HepG2 (cell line): ENCODE results near the gene C22orf42. TPM values are rescaled to one million over a fixed set of nuclear protein-coding genes. Genes with fewer than 3 reads are reported as not detected.

Source experiments
- CEBPB ChIP-seq: IDR thresholded peaks from 2 replicates; pipeline ENCODE4 v1.6.1; 2011; ENCODE audit warnings: low read depth, low read length, improper control_type of control experiment, borderline replicate concordance
- JUND ChIP-seq: sonication (generic); formaldehyde crosslinking; IDR thresholded peaks from 2 replicates; pipeline ENCODE4 v1.8.0; 2022; ENCODE audit warnings: mild to moderate bottlenecking, missing genetic modification reagents
- KAT2B ChIP-seq: fragments of 150-350 bp; IDR thresholded peaks from 2 replicates; pipeline ENCODE4 v1.6.1; 2014; ENCODE audit warnings: low read depth, low read length, borderline replicate concordance
- NFIB ChIP-seq: sonication (generic); formaldehyde crosslinking; IDR thresholded peaks from 2 replicates; pipeline ENCODE4 v1.9.0; 2021; ENCODE audit warnings: missing genetic modification reagents, mild to moderate bottlenecking, borderline replicate concordance
- SMAD9 ChIP-seq: sonication (generic); formaldehyde crosslinking; IDR thresholded peaks from 2 replicates; pipeline ENCODE4 v1.5.1; 2020; ENCODE audit warnings: mild to moderate bottlenecking, missing genetic modification reagents
- ZFX ChIP-seq: sonication (generic); formaldehyde crosslinking; IDR thresholded peaks from 2 replicates; pipeline ENCODE4 v1.4.0; 2020; ENCODE audit warnings: mild to moderate bottlenecking, low read depth, missing genetic modification reagents, moderate library complexity
- ZNF143 ChIP-seq: sonication (generic); formaldehyde crosslinking; IDR thresholded peaks from 2 replicates; pipeline ENCODE4 v1.4.0; 2020; ENCODE audit warnings: missing genetic modification reagents
- ZNF225 ChIP-seq: sonication (generic); formaldehyde crosslinking; IDR thresholded peaks from 2 replicates; pipeline ENCODE4 v1.4.0; 2020; ENCODE audit warnings: mild to moderate bottlenecking, missing genetic modification reagents
- ZNF644 ChIP-seq: IDR thresholded peaks from 2 replicates; pipeline ENCODE4 v1.6.1; 2016; ENCODE audit warnings: low read depth
- ZNF670 ChIP-seq: sonication (generic); formaldehyde crosslinking; IDR thresholded peaks from 2 replicates; pipeline ENCODE4 v1.8.0; 2022; ENCODE audit warnings: mild to moderate bottlenecking, missing genetic modification reagents, borderline replicate concordance
- polyA plus RNA-seq, 8 experiments: library from polyadenylated mRNA; depleted of rRNA in 3 of 8; stranded (reverse) in 7 of 8; unstranded in 1 of 8; fragments of >200 nt; fragmentation: Illumina TruSeq in 4 of 8; extraction: Trizol in 4 of 8; gene quantifications; 2 replicates each; pipeline versions ENCODE4 v1.2.1 to v1.2.3, GENCODE V29; 2011 to 2016; ENCODE audit warnings: low read depth in 4 of 8, missing spikeins in 1 of 8, mixed read lengths in 1 of 8; ENCODE audit not compliant: insufficient read depth in 1 of 8
- total RNA-seq, 5 experiments: library from RNA; depleted of rRNA; stranded (reverse); fragments of >200 nt; fragmentation: Illumina TruSeq; extraction: Trizol; gene quantifications; 2 replicates each; pipeline ENCODE4 v1.2.3, GENCODE V29; 2016; ENCODE audit warnings: low read depth in 1 of 5
- TF ChIP-seq, protein P1 (sequence below): sonication (generic); formaldehyde crosslinking; IDR thresholded peaks from 2 replicates; pipeline ENCODE4 v1.4.0; 2020; ENCODE audit warnings: mild to moderate bottlenecking, missing genetic modification reagents
- TF ChIP-seq, protein P2 (sequence below): sonication (generic); formaldehyde crosslinking; conservative IDR thresholded peaks from 2 replicates; pipeline ENCODE4 v1.4.0; 2020; ENCODE audit warnings: missing genetic modification reagents
- TF ChIP-seq, protein P3 (sequence below): sonication (generic); formaldehyde crosslinking; IDR thresholded peaks from 2 replicates; pipeline ENCODE4 v1.5.1; 2020; ENCODE audit warnings: mild to moderate bottlenecking, missing genetic modification reagents, moderate library complexity
- TF ChIP-seq, protein P4 (sequence below): sonication (generic); formaldehyde crosslinking; IDR thresholded peaks from 2 replicates; pipeline ENCODE4 v1.5.0; 2020; ENCODE audit warnings: missing genetic modification reagents
- TF ChIP-seq, protein P5 (sequence below): sonication (generic); formaldehyde crosslinking; IDR thresholded peaks from 2 replicates; pipeline ENCODE4 v1.4.0; 2020; ENCODE audit warnings: missing genetic modification reagents

Gene C22orf42
- total and polyA plus RNA-seq, 2 of the 13 experiments (the other 11 are each of a cell fraction or from before 2014, with no cell fraction given) = not detected

DNA sequence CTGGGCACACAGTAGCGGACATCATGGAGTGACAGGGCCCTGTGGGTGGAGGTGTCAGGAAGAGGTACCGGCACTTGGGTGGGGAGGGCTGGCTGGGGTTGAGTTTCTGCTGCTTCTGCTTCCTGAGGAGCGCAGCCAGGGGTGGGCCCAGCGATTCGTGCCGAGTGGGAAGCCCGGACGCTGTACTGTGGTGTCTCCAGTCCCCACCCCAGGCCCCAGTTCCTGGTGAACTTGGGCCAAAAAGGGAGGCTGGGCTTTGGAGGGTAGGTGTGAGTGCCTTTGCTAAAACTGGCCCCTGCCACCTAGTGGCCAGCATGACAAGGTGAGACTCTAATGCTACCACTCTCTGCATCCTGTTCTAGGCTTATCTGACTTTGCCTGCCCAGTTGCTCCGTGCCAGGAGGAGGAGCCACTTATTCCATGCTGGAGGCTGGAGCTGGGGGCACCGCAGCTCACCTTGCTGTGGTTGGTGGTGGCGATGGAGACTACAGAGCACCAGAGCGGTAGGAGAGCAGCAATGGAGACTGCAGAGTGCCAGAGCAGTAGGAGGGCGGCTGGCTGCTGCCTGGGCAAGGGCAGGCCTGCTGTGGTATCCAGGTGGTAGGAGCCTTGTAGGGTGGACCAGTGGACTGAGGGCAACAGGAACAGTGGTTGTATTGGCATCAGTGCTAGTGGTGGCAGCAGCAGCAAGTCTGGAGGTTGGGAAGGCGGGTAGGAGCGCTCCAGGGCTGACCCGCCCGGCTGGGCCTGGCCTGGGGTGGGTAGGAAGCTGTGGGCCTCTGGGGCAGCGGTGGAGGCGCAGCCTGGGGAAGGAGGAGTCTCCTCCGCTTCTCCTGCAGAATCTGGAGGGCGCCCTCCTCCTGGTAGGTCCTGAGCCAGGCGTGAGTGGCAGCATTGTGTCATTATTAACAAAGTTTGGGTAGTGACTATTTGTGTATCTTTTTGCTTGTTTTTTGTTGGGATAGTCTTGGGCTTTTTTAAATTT lies 48.0 kb upstream of the C22orf42 start (continued):
- TF ChIP-seq, protein P1, sequence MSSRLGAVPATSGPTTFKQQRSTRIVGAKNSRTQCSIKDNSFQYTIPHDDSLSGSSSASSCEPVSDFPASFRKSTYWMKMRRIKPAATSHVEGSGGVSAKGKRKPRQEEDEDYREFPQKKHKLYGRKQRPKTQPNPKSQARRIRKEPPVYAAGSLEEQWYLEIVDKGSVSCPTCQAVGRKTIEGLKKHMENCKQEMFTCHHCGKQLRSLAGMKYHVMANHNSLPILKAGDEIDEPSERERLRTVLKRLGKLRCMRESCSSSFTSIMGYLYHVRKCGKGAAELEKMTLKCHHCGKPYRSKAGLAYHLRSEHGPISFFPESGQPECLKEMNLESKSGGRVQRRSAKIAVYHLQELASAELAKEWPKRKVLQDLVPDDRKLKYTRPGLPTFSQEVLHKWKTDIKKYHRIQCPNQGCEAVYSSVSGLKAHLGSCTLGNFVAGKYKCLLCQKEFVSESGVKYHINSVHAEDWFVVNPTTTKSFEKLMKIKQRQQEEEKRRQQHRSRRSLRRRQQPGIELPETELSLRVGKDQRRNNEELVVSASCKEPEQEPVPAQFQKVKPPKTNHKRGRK = no peak
- TF ChIP-seq, protein P2, sequence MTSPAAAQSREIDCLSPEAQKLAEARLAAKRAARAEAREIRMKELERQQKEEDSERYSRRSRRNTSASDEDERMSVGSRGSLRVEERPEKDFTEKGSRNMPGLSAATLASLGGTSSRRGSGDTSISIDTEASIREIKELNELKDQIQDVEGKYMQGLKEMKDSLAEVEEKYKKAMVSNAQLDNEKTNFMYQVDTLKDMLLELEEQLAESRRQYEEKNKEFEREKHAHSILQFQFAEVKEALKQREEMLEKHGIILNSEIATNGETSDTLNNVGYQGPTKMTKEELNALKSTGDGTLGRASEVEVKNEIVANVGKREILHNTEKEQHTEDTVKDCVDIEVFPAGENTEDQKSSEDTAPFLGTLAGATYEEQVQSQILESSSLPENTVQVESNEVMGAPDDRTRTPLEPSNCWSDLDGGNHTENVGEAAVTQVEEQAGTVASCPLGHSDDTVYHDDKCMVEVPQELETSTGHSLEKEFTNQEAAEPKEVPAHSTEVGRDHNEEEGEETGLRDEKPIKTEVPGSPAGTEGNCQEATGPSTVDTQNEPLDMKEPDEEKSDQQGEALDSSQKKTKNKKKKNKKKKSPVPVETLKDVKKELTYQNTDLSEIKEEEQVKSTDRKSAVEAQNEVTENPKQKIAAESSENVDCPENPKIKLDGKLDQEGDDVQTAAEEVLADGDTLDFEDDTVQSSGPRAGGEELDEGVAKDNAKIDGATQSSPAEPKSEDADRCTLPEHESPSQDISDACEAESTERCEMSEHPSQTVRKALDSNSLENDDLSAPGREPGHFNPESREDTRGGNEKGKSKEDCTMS = no peak
- TF ChIP-seq, protein P3, sequence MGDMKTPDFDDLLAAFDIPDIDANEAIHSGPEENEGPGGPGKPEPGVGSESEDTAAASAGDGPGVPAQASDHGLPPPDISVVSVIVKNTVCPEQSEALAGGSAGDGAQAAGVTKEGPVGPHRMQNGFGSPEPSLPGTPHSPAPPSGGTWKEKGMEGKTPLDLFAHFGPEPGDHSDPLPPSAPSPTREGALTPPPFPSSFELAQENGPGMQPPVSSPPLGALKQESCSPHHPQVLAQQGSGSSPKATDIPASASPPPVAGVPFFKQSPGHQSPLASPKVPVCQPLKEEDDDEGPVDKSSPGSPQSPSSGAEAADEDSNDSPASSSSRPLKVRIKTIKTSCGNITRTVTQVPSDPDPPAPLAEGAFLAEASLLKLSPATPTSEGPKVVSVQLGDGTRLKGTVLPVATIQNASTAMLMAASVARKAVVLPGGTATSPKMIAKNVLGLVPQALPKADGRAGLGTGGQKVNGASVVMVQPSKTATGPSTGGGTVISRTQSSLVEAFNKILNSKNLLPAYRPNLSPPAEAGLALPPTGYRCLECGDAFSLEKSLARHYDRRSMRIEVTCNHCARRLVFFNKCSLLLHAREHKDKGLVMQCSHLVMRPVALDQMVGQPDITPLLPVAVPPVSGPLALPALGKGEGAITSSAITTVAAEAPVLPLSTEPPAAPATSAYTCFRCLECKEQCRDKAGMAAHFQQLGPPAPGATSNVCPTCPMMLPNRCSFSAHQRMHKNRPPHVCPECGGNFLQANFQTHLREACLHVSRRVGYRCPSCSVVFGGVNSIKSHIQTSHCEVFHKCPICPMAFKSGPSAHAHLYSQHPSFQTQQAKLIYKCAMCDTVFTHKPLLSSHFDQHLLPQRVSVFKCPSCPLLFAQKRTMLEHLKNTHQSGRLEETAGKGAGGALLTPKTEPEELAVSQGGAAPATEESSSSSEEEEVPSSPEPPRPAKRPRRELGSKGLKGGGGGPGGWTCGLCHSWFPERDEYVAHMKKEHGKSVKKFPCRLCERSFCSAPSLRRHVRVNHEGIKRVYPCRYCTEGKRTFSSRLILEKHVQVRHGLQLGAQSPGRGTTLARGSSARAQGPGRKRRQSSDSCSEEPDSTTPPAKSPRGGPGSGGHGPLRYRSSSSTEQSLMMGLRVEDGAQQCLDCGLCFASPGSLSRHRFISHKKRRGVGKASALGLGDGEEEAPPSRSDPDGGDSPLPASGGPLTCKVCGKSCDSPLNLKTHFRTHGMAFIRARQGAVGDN (CRISPR knock-in tag) = peak; percentile 60
- TF ChIP-seq ZNF225 (CRISPR knock-in tag) (no peak), SMAD9 (CRISPR knock-in tag) (no peak), NFIB (CRISPR knock-in tag) (no peak), ZNF143 (no peak), JUND (no peak), ZNF644 (CRISPR knock-in tag) (no peak), CEBPB (no peak), KAT2B (no peak), ZNF670 (CRISPR knock-in tag) (no peak), ZFX (CRISPR knock-in tag) (0 out of 2 replicates have a peak, but pooled peaks have one; percentile 17)
- TF ChIP-seq, protein P4, sequence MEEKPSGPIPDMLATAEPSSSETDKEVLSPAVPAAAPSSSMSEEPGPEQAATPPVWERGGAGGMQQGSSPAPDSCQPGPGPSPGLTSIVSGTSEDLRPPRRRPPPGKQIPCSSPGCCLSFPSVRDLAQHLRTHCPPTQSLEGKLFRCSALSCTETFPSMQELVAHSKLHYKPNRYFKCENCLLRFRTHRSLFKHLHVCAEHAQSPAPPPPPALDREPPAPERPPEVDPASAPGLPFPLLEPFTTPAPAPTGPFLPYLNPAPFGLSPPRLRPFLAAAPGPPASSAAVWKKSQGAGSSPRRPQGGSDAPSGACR (CRISPR knock-in tag) = no peak
- TF ChIP-seq, protein P5, sequence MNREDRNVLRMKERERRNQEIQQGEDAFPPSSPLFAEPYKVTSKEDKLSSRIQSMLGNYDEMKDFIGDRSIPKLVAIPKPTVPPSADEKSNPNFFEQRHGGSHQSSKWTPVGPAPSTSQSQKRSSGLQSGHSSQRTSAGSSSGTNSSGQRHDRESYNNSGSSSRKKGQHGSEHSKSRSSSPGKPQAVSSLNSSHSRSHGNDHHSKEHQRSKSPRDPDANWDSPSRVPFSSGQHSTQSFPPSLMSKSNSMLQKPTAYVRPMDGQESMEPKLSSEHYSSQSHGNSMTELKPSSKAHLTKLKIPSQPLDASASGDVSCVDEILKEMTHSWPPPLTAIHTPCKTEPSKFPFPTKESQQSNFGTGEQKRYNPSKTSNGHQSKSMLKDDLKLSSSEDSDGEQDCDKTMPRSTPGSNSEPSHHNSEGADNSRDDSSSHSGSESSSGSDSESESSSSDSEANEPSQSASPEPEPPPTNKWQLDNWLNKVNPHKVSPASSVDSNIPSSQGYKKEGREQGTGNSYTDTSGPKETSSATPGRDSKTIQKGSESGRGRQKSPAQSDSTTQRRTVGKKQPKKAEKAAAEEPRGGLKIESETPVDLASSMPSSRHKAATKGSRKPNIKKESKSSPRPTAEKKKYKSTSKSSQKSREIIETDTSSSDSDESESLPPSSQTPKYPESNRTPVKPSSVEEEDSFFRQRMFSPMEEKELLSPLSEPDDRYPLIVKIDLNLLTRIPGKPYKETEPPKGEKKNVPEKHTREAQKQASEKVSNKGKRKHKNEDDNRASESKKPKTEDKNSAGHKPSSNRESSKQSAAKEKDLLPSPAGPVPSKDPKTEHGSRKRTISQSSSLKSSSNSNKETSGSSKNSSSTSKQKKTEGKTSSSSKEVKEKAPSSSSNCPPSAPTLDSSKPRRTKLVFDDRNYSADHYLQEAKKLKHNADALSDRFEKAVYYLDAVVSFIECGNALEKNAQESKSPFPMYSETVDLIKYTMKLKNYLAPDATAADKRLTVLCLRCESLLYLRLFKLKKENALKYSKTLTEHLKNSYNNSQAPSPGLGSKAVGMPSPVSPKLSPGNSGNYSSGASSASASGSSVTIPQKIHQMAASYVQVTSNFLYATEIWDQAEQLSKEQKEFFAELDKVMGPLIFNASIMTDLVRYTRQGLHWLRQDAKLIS = no peak
